Colonic mucosa (tissue), 4 donors: ENCODE data around the gene SPDYE4. TPM values are rescaled to one million over a fixed set of nuclear protein-coding genes. Genes with fewer than 3 reads are reported as not detected.

Experiments
- DNase-seq: peaks from one replicate; pipeline ENCODE4 v3.0.0-alpha.2; 2020
- H3K27ac ChIP-seq: fragments of 200-600 bp; one replicate; pipeline ENCODE4 v1.8.0; 2021
- H3K27me3 ChIP-seq: fragments of 200-600 bp; one replicate; pipeline ENCODE4 v1.8.0; 2021
- H3K36me3 ChIP-seq: fragments of 200-600 bp; one replicate; pipeline ENCODE4 v1.8.0; 2021
- H3K4me1 ChIP-seq: fragments of 200-600 bp; one replicate; pipeline ENCODE4 v1.8.0; 2021; ENCODE audit warnings: mild to moderate bottlenecking
- H3K4me3 ChIP-seq: fragments of 200-600 bp; one replicate; pipeline ENCODE4 v1.8.0; 2021
- H3K9ac ChIP-seq, 2 donors: one replicate each; pipeline ENCODE4 v1.7.0; 2013; ENCODE audit warnings: control low read depth in 2 of 2, low read depth in 2 of 2, low read length in 2 of 2
- H3K9me3 ChIP-seq: fragments of 200-600 bp; one replicate; pipeline ENCODE4 v1.8.0; 2021
- intact Hi-C: fragments of 100-400 bp; cut with DNase I; formaldehyde crosslinking; loops from one replicate; pipeline ENCODE4 v1.14.1; 2022
- total RNA-seq, 2 donors: library from RNA; stranded (reverse); fragmentation: NEBNext Ultra II Directional in 1 of 2; extraction: Animal tissue kit (Norgen Biotek cat#: 25700) in 1 of 2; gene quantifications; one replicate each; pipeline ENCODE4 v1.2.1, GENCODE V29; 2021
- TF ChIP-seq, protein P1 (sequence below): fragments of 200-600 bp; IDR thresholded peaks from one replicate; pipeline ENCODE4 v1.8.0; 2022; ENCODE audit warnings: antibody characterized with exemption, mild to moderate bottlenecking
- donor health status: healthy.
- donor health status: DM: no; HTN: no; CAD: no.
- donor health status: DM: no; HTN: no; CAD: no.

Gene SPDYE4
- total RNA-seq, 2 donors from 2014 or later: not detected

DNA sequence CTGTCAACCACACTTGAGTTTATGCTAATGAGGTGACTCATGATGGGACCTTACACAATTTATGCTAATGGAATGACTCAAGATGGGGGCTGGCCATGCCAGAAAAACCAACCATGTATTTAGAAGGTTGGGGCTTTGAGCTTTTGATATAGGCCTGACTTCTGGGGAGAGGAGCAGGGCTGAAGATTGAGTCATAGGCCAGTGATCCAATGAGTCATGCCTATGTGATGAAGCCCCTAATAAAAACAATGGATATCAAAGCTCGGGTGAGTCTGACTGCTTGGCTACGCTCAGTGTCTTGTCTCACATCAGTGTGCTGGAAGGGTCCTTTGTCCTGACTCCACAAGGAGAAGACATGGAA, 33.5 kb upstream of the SPDYE4 start:
- Histone ChIP-seq H3K9me3 (no peaks in the 10 kb centered on the region), H3K36me3 (no peaks in the 10 kb centered on the region), H3K27me3 (no peaks in the 10 kb centered on the region), H3K4me3 (no peak overlapping the region), H3K9ac (no peak overlapping the region), H3K4me1 (no peaks in the 10 kb centered on the region), H3K27ac (no peak overlapping the region)
- intact Hi-C loops: no loop called here
- no peak for DNase-seq
- TF ChIP-seq, protein P1, sequence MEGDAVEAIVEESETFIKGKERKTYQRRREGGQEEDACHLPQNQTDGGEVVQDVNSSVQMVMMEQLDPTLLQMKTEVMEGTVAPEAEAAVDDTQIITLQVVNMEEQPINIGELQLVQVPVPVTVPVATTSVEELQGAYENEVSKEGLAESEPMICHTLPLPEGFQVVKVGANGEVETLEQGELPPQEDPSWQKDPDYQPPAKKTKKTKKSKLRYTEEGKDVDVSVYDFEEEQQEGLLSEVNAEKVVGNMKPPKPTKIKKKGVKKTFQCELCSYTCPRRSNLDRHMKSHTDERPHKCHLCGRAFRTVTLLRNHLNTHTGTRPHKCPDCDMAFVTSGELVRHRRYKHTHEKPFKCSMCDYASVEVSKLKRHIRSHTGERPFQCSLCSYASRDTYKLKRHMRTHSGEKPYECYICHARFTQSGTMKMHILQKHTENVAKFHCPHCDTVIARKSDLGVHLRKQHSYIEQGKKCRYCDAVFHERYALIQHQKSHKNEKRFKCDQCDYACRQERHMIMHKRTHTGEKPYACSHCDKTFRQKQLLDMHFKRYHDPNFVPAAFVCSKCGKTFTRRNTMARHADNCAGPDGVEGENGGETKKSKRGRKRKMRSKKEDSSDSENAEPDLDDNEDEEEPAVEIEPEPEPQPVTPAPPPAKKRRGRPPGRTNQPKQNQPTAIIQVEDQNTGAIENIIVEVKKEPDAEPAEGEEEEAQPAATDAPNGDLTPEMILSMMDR: no peak

GRCh38 chr17:8791248-8791909, 33.0 kb upstream of the SPDYE4 start:
- DNase-seq: no peak
- Histone ChIP-seq H3K9me3 (no peaks in the 10 kb centered on the region), H3K36me3 (no peaks in the 10 kb centered on the region), H3K27ac (no peak overlapping the region), H3K9ac (no peak overlapping the region), H3K4me1 (no peaks in the 10 kb centered on the region), H3K27me3 (no peaks in the 10 kb centered on the region), H3K4me3 (no peak overlapping the region)
- TF ChIP-seq, protein P1: no peak
- intact Hi-C loops: no loop called here

- DNase-seq: no peak
- Histone ChIP-seq H3K4me1 (no peaks in the 10 kb centered on the region), H3K27me3 (no peaks in the 10 kb centered on the region), H3K36me3 (no peaks in the 10 kb centered on the region), H3K4me3 (no peak overlapping the region), H3K27ac (no peak overlapping the region), H3K9ac (no peak overlapping the region), H3K9me3 (no peaks in the 10 kb centered on the region)
- TF ChIP-seq, protein P1: no peak
- intact Hi-C loops: no loop called here
Observed at GRCh38 chr17:8789743-8790142, 31.4 kb upstream of the SPDYE4 start.

DNA sequence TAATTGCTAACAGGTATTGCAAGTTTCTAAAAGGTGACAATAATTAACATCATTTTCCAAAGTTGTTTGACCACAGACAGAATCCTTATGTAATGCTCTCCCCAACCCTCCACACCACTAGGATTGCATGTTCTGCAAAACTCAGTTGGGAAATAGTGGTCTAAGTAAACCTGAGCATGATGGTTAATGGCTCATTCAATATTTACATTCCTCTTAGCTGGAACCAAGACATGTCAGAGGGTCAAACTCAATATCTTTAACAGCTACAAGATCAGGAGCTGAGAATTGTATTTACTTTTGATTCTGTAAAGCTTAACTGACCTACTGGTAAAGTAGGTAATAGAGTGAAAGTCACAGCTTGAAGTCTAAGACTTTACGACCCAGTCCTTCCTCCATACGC, 30.7 kb upstream of the SPDYE4 start:
- Histone ChIP-seq H3K9ac (no peak overlapping the region), H3K4me3 (no peak overlapping the region), H3K9me3 (no peaks in the 10 kb centered on the region), H3K27me3 (no peaks in the 10 kb centered on the region), H3K27ac (no peak overlapping the region), H3K36me3 (no peaks in the 10 kb centered on the region), H3K4me1 (no peaks in the 10 kb centered on the region)
- intact Hi-C loops: no loop called here
- TF ChIP-seq, protein P1: no peak
- no peak for DNase-seq

GRCh38 chr17:8785547-8786413, 27.4 kb upstream of the SPDYE4 start:
- intact Hi-C loops: no loop called here
- Histone ChIP-seq H3K9ac (no peak overlapping the region), H3K27ac (no peak overlapping the region)

More at GRCh38 chr17:8785547-8786413, 27.4 kb upstream of the SPDYE4 start:
- H3K36me3 ChIP-seq: no peaks in the 10 kb centered on the region
- H3K4me1 ChIP-seq: no peaks in the 10 kb centered on the region
- H3K27me3 ChIP-seq: no peaks in the 10 kb centered on the region
- peak; percentile 84 for DNase-seq
- TF ChIP-seq, protein P1: peak; percentile 83
- no peaks in the 10 kb centered on the region for H3K9me3 ChIP-seq
- no peak overlapping the region for H3K4me3 ChIP-seq
